ENCODE measurements around the gene NSMCE3.
"Not testable (repeated sequence)": the region's sequence is repeated elsewhere in the genome, so short reads cannot be mapped to it uniquely, and the experiment has no call there.

DNA sequence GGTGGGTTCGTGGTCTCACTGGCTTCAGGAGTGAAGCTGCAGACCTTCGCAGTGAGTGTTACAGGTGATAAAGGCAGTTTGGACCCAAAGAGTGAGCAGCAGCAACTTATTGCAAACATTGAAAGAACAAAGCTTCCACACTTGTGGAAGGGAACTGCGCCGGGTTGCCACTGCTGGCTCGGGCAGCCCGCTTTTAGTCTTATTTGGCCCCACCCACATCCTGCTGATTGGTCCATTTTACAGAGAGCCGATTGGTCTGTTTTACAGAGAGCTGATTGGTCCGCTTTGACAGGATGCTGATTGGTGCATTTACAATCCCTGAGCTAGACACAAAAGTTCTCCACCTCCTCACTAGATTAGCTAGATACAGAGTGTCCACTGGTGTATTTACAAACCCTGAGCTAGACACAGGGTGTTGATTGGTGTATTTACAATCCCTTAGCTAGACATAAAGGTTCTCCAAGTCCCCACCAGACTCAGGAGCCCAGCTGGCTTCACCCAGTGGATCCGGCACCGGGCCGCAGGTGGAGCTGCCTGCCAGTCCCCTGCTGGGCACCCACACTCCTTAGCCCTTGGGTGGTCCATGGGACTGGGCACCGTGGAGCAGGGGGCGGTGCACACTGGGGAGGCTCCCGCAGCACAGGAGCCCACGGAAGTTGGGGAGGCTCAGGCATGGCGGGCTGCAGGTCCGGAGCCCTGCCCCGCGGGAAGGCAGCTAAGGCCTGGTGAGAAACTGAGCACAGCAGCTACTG, 45.2 kb downstream of the NSMCE3 start:
- not testable (repeated sequence) for TF ChIP-seq YY1 (IDR thresholded peaks at IDR 0.05; ENCODE audit: insufficient read depth, insufficient read length); SUZ12 (IDR thresholded peaks at IDR 0.05; ENCODE audit: extremely low read depth, insufficient read depth, insufficient read length); ZNF274 (IDR thresholded peaks at IDR 0.05; ENCODE audit: low read depth, low read length)

Data from NT2/D1 (cell line).